ENCODE results near the gene EIF4G3.
"Not testable (repeated sequence)": the region's sequence is repeated elsewhere in the genome, so short reads cannot be mapped to it uniquely, and the experiment has no call there.

- not testable (repeated sequence) for TF ChIP-seq POLR2A (IDR thresholded peaks at IDR 0.05)
- TF ChIP-seq, protein P1, sequence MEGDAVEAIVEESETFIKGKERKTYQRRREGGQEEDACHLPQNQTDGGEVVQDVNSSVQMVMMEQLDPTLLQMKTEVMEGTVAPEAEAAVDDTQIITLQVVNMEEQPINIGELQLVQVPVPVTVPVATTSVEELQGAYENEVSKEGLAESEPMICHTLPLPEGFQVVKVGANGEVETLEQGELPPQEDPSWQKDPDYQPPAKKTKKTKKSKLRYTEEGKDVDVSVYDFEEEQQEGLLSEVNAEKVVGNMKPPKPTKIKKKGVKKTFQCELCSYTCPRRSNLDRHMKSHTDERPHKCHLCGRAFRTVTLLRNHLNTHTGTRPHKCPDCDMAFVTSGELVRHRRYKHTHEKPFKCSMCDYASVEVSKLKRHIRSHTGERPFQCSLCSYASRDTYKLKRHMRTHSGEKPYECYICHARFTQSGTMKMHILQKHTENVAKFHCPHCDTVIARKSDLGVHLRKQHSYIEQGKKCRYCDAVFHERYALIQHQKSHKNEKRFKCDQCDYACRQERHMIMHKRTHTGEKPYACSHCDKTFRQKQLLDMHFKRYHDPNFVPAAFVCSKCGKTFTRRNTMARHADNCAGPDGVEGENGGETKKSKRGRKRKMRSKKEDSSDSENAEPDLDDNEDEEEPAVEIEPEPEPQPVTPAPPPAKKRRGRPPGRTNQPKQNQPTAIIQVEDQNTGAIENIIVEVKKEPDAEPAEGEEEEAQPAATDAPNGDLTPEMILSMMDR (IDR thresholded peaks at IDR 0.05 in 8 of 11, conservative IDR thresholded peaks at IDR 0.05 in 3 of 11) = not testable (repeated sequence)
Observed at GRCh38 chr1:21173096-21173495, 3.6 kb downstream of the EIF4G3 start.

Data from spleen (tissue), 7 donors.